GM12801 (cell line): ENCODE results near the gene FAM174C.

Experiments
- CTCF ChIP-seq: IDR thresholded peaks from one replicate; pipeline ENCODE4 v1.5.1; 2011; ENCODE audit warnings: control low read depth; ENCODE audit not compliant: insufficient read length; ENCODE audit errors: extremely low read depth

FAM174C gene

GRCh38 chr19:1239420-1239795 is 35.9 kb upstream of the FAM174C start:
- TF ChIP-seq CTCF = no peak

GRCh38 chr19:1239796-1240737 is 35.3 kb upstream of the FAM174C start:
- no peak for TF ChIP-seq CTCF

GRCh38 chr19:1240925-1241324 is 34.4 kb upstream of the FAM174C start:
- TF ChIP-seq CTCF = no peak

- TF ChIP-seq CTCF = no peak
These were observed 33.8 kb upstream of the FAM174C start, which contains the start of gene ATP5F1D for GRCh38 chr19:1241417-1242095. Gene ATP5F1D, plus strand, starts transcription at chr19:1241751. Its CDS starts 100 bp downstream, at chr19:1241851.

GRCh38 chr19:1243768-1244692 is 31.3 kb upstream of the FAM174C start:
- TF ChIP-seq CTCF = no peak

- no peak for TF ChIP-seq CTCF
These were observed 30.5 kb upstream of the FAM174C start for GRCh38 chr19:1244693-1245451.
